Neuron (in vitro differentiated cells): Measurements from ENCODE around the gene RBM10.
"Not testable (repeated sequence)": the region's sequence is repeated elsewhere in the genome, so short reads cannot be mapped to it uniquely, and the experiment has no call there.

Experiments used
- H2AFZ ChIP-seq: one replicate; pipeline ENCODE4 v1.6.1; 2013; ENCODE audit warnings: low read depth, mild to moderate bottlenecking, inconsistent platforms, low read length, moderate library complexity
- H3K27me3 ChIP-seq: one replicate; pipeline ENCODE4 v1.6.1; 2013; ENCODE audit warnings: low read length; ENCODE audit not compliant: insufficient read depth
- H3K36me3 ChIP-seq: one replicate; pipeline ENCODE4 v1.6.1; 2013; ENCODE audit warnings: low read length; ENCODE audit not compliant: insufficient read depth
- H3K4me1 ChIP-seq: one replicate; pipeline ENCODE4 v1.6.1; 2013; ENCODE audit warnings: low read length; ENCODE audit not compliant: insufficient read depth
- H3K4me3 ChIP-seq: 2 replicates; pipeline ENCODE4 v1.5.1; 2013; ENCODE audit warnings: mild to moderate bottlenecking, low read length, moderate library complexity
- H3K9me3 ChIP-seq: one replicate; pipeline ENCODE4 v1.6.1; 2013; ENCODE audit warnings: low read length

Gene RBM10, protein sequence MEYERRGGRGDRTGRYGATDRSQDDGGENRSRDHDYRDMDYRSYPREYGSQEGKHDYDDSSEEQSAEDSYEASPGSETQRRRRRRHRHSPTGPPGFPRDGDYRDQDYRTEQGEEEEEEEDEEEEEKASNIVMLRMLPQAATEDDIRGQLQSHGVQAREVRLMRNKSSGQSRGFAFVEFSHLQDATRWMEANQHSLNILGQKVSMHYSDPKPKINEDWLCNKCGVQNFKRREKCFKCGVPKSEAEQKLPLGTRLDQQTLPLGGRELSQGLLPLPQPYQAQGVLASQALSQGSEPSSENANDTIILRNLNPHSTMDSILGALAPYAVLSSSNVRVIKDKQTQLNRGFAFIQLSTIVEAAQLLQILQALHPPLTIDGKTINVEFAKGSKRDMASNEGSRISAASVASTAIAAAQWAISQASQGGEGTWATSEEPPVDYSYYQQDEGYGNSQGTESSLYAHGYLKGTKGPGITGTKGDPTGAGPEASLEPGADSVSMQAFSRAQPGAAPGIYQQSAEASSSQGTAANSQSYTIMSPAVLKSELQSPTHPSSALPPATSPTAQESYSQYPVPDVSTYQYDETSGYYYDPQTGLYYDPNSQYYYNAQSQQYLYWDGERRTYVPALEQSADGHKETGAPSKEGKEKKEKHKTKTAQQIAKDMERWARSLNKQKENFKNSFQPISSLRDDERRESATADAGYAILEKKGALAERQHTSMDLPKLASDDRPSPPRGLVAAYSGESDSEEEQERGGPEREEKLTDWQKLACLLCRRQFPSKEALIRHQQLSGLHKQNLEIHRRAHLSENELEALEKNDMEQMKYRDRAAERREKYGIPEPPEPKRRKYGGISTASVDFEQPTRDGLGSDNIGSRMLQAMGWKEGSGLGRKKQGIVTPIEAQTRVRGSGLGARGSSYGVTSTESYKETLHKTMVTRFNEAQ

DNA sequence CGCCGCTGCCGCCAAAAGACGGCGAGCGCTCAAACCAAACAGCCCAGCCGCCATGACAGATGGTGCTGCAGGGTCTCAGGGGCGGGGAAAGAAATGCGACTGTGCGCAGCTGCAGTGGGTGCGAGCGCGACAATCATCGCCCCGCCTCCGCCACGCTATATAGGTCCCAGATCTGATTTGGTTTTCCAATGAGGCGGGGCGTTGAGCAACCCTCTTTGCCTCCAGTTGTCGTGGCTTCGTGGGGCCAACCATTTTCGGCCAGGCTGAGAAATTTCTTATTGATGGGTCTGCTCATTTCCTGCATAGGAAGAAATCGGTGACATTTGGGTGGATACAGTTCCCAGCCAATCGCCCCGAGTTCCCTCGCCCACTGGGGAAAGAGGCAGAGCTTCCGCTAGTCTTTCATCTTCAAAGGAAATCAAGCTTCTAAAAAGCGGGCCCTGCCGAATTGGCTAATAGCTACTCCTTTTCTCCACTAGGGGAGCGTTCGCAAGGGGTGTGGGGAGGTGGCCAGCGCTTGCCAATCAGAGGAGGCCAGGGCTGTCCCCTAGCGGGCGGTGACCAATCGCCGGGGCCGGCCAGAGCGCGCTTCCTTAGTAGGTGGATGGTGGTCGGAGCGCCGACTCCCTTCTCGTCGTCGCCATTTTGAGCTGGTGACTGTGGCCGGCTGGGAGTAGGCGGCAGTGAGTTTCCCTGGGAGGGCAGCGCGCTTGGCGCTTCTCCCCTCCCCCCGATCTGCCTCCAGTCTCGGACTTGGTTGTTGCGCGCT lies at the start of gene RBM10, which contains the start of gene NDUFB11:
RBM10 (plus strand) TSS at position 596 of the 769 bp plus-strand sequence. CDS start 2,261 bp downstream, outside the sequence.
NDUFB11 (minus strand) TSS at position 77 of the 769 bp plus-strand sequence; CDS start at position 54, 23 bp downstream.
- Histone ChIP-seq H3K9me3 (peaks cover 6% of the 10 kb centered on the region), H3K27me3 (peaks cover 5% of the 10 kb centered on the region), H2AFZ (no peak within 1 kb of the TSS), H3K4me1 (peaks cover 20% of the 10 kb centered on the region), H3K4me3 (peak within 1 kb of the TSS; percentile 95), H3K36me3 (peaks cover 18% of the 10 kb centered on the region)

- Histone ChIP-seq H2AFZ (no peak overlapping the region), H3K4me1 (no peaks in the 10 kb centered on the region), H3K36me3 (no peaks in the 10 kb centered on the region)
Measured at GRCh38 chrX:47097018-47097417, 48.0 kb upstream of the RBM10 start.

DNA sequence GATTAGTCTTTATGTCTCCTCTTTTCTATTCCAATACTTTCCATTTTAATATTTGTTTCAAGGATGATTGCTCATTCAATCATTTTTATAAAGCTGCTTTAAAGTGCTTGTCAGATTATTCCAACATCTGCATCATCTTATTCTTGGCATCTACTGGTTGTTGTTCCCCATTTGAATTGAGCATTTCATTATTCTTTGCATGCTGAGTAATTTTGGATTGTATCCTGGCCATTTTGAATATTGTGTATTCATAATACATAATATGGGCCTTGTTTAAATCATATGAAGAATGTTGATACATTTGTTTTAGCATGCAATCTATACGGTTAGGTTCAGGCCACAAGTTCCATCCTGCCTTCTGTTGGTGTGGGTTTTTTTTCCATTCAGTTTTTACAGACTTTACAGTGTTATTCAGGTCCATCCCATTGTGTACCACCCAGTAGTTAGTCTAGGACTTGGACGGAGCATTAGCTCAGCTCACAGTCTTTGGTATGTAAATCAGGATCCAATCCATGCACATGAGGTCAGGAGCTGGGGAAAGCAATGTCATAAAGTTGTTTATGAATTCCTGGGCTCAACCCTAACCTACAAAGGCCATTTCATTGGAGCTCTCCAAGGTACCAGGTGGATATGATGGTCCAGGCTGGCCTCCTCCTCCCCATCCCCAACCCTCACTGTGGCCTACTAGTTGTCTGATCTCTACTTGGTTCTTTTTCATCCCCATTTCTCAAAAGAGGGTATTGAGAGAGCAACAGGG lies 46.5 kb upstream of the RBM10 start:
- no peaks in the 10 kb centered on the region for H3K4me1 ChIP-seq
- H3K36me3 ChIP-seq: no peaks in the 10 kb centered on the region
- H2AFZ ChIP-seq: no peak overlapping the region
- H3K4me3 ChIP-seq: no peak overlapping the region
- peaks cover 2% of the 10 kb centered on the region for H3K9me3 ChIP-seq
- H3K27me3 ChIP-seq: peaks cover 8% of the 10 kb centered on the region

More at GRCh38 chrX:47097018-47097417, 48.0 kb upstream of the RBM10 start:
- Histone ChIP-seq H3K27me3 (peaks cover 8% of the 10 kb centered on the region), H3K4me3 (no peak overlapping the region), H3K9me3 (peaks cover 2% of the 10 kb centered on the region)

DNA sequence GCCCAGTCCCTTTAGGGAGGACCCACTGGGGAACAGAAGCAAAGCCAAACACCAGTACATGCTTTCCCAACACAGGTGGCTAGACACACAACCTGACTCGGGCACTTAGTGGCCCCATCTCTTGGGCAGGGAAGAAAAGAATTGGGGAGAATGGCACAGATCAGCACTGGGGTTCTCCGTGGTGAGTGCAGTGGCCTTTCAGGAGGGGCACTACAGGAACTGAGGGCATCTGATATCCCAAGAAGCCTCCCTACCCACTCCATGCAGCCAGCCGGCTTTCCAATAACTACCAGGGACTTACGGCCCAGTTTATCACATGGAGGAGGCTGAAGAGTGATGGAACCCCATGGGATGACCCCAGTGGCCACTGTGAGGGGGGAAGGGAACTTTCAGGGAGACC lies 43.8 kb upstream of the RBM10 start:
- Histone ChIP-seq H3K4me3 (no peak overlapping the region), H3K4me1 (no peaks in the 10 kb centered on the region), H3K9me3 (peaks cover 2% of the 10 kb centered on the region), H3K36me3 (no peaks in the 10 kb centered on the region), H3K27me3 (peaks cover 8% of the 10 kb centered on the region), H2AFZ (no peak overlapping the region)

- not testable (repeated sequence) for H3K4me3 ChIP-seq, H3K4me1 ChIP-seq, H3K36me3 ChIP-seq, H3K27me3 ChIP-seq, H2AFZ ChIP-seq, H3K9me3 ChIP-seq
Measured at GRCh38 chrX:47110936-47111615, 33.9 kb upstream of the RBM10 start.

GRCh38 chrX:47112316-47112954 lies 32.6 kb upstream of the RBM10 start:
- Histone ChIP-seq H3K9me3 (peaks cover 2% of the 10 kb centered on the region), H3K4me3 (no peak overlapping the region), H3K27me3 (peaks cover 11% of the 10 kb centered on the region), H2AFZ (no peak overlapping the region), H3K36me3 (no peaks in the 10 kb centered on the region), H3K4me1 (no peaks in the 10 kb centered on the region)

GRCh38 chrX:47116551-47117110 lies 28.4 kb upstream of the RBM10 start:
- not testable (repeated sequence) for H3K9me3 ChIP-seq, H3K4me3 ChIP-seq, H2AFZ ChIP-seq, H3K36me3 ChIP-seq, H3K4me1 ChIP-seq
- peaks cover 17% of the 10 kb centered on the region for H3K27me3 ChIP-seq

GRCh38 chrX:47124466-47124865 lies 20.6 kb upstream of the RBM10 start:
- not testable (repeated sequence) for H3K36me3 ChIP-seq, H3K9me3 ChIP-seq, H3K4me1 ChIP-seq, H2AFZ ChIP-seq, H3K4me3 ChIP-seq
- H3K27me3 ChIP-seq: peaks cover 14% of the 10 kb centered on the region

DNA sequence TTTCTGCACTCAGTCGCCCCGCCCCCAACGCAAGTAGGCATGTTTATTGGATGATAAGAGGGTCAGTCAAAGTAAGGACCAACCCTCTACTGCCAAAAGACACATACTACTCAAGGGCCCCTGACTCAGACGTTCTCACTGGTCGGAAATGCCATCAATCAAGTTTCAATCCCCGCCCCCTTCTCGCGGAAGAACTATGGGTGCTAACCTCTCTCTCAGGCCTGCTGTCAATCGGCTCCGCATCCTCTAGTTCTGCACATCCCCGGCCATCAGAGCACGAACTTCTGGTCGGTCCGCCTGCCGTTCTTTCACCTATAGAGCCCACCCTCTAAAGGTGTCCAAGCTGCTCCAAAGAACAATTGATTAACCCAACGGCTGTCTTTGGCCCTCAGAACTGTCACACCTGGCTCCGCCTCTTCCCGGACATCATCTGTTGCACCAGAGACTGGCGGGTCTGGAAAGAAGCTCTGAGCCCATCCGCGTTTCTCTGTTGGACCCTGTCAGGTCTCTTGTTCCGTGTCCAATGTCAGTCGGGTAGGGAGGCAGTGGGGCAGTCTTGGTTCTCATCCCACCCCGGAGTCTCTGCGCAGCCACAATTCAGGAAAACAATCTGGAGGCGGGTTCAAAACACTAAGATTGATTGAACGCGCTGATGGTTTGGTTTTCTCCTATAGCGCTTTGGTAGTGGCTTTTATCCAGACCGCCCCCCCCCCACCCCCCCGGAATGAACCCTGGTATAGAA lies 15.7 kb upstream of the RBM10 start:
- Histone ChIP-seq H2AFZ (peak overlapping the region; percentile 87), H3K36me3 (no peaks in the 10 kb centered on the region), H3K9me3 (no peaks in the 10 kb centered on the region), H3K27me3 (peaks cover 8% of the 10 kb centered on the region), H3K4me3 (peak overlapping the region; percentile 75), H3K4me1 (peaks cover 3% of the 10 kb centered on the region)

GRCh38 chrX:47129899-47130358 lies 15.1 kb upstream of the RBM10 start:
- peaks cover 3% of the 10 kb centered on the region for H3K4me1 ChIP-seq
- H3K27me3 ChIP-seq: peaks cover 6% of the 10 kb centered on the region
- no peak overlapping the region for H2AFZ ChIP-seq
- no peaks in the 10 kb centered on the region for H3K9me3 ChIP-seq
- H3K4me3 ChIP-seq: peak overlapping the region; percentile 75
- no peaks in the 10 kb centered on the region for H3K36me3 ChIP-seq

DNA sequence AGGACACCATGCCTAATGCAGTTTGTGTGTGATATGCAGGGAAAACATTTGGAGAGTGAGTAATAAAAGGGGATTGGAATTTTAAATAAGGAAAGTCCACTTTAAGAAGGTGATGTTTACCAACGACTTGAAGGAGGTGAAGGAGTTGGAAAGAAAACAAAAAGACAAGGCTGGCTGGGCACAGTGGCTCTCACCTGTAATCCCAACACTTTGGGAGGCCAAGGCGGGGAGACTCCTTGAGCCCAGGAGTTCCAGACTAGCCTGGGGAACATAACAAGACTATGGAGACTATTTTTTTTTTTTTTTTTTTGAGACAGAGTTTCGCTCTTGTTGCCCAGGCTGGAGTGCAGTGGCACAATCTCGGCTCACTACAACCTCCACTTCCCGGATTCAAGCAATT lies 11.5 kb upstream of the RBM10 start:
- H3K36me3 ChIP-seq: no peaks in the 10 kb centered on the region
- H3K4me1 ChIP-seq: peaks cover 3% of the 10 kb centered on the region
- H3K4me3 ChIP-seq: no peak overlapping the region
- no peaks in the 10 kb centered on the region for H3K9me3 ChIP-seq
- no peak overlapping the region for H2AFZ ChIP-seq
- no peaks in the 10 kb centered on the region for H3K27me3 ChIP-seq
